Calu3 (cell line): ENCODE data around the gene DTL. TPM values are rescaled to one million over a fixed set of nuclear protein-coding genes. Genes with fewer than 3 reads are reported as not detected.

ENCODE experiments used
- BruUV-seq: library from RNA; stranded (reverse); fragments of 400-500 nt; replicated peaks from 2 replicates; lab custom pipeline; 2021; lab: Mats Ljungman, UMichigan
- CTCF ChIA-PET: fragments of 300-600 bp; sonication (Branson Sonifier 250); formaldehyde crosslinking; loops from one replicate; lab custom pipeline; 2022; ENCODE audit warnings: antibody characterized with exemption; lab: Charles Lee
- DNase-seq: peaks from one replicate; pipeline ENCODE4 v3.0.0; 2022
- H3K27ac Mint-ChIP-seq: one replicate; pipeline ENCODE4 v1.8.0; 2022; ENCODE audit warnings: mixed read lengths; ENCODE audit not compliant: unreplicated experiment
- H3K27me3 Mint-ChIP-seq: one replicate; pipeline ENCODE4 v1.8.0; 2022; ENCODE audit warnings: mixed read lengths; ENCODE audit not compliant: unreplicated experiment
- H3K36me3 Mint-ChIP-seq: one replicate; pipeline ENCODE4 v1.8.0; 2022; ENCODE audit warnings: mild to moderate bottlenecking, moderate library complexity, mixed read lengths; ENCODE audit not compliant: insufficient read depth, unreplicated experiment
- H3K4me1 Mint-ChIP-seq: one replicate; pipeline ENCODE4 v1.8.0; 2022; ENCODE audit warnings: mild to moderate bottlenecking, low read depth, mixed read lengths; ENCODE audit not compliant: unreplicated experiment
- H3K4me3 Mint-ChIP-seq: one replicate; pipeline ENCODE4 v1.8.0; 2022; ENCODE audit warnings: mild to moderate bottlenecking, low read depth, moderate library complexity, mixed read lengths; ENCODE audit not compliant: unreplicated experiment
- H3K9me3 Mint-ChIP-seq: one replicate; pipeline ENCODE4 v1.8.0; 2022; ENCODE audit warnings: low read depth, mixed read lengths; ENCODE audit not compliant: unreplicated experiment
- intact Hi-C: fragments of 100-400 bp; cut with micrococcal nuclease; formaldehyde crosslinking; loops from one replicate; pipeline ENCODE4 v1.10.0; 2022; ENCODE audit not compliant: unreplicated experiment
- total RNA-seq: library from RNA; stranded (reverse); gene quantifications from 2 replicates; pipeline ENCODE4 v1.2.3, GENCODE V29; 2022
- TF ChIP-seq, protein P1 (sequence below): fragments of 200-600 bp; IDR thresholded peaks from one replicate; pipeline ENCODE4 v1.8.0; 2022; ENCODE audit warnings: antibody characterized with exemption; ENCODE audit not compliant: unreplicated experiment

Gene DTL
- total RNA-seq, 1 experiment from 2014 or later: 44.0 TPM

DNA sequence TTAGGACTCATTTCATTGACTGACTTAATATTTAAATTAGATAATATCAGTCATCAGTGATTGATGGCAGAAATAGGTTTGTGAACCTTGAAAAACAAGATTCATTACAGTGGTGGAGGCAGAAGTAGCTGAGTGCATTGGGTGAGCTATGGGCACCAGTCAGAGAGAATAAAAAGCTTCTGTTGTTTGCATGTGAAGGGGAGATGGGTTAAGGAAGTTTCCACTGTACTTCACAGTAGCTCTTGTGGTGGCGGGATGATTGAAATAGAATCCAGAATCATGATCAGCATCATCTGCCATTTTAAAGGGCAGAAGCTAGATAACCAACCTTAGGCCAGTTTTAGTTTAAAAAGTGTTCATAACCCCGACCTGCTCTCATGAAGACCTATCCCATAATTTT is 66.2 kb downstream of the DTL start:
- Mint-ChIP-seq H3K36me3 (peaks cover 10% of the 10 kb centered on the region), H3K27ac (no peak overlapping the region), H3K9me3 (no peaks in the 10 kb centered on the region), H3K27me3 (no peaks in the 10 kb centered on the region), H3K4me1 (peaks cover 21% of the 10 kb centered on the region), H3K4me3 (no peak overlapping the region)
- CTCF ChIA-PET: no interaction called here
- no TSS peak for BruUV-seq
- no peak for DNase-seq
- intact Hi-C loops: no loop called here
- TF ChIP-seq, protein P1, sequence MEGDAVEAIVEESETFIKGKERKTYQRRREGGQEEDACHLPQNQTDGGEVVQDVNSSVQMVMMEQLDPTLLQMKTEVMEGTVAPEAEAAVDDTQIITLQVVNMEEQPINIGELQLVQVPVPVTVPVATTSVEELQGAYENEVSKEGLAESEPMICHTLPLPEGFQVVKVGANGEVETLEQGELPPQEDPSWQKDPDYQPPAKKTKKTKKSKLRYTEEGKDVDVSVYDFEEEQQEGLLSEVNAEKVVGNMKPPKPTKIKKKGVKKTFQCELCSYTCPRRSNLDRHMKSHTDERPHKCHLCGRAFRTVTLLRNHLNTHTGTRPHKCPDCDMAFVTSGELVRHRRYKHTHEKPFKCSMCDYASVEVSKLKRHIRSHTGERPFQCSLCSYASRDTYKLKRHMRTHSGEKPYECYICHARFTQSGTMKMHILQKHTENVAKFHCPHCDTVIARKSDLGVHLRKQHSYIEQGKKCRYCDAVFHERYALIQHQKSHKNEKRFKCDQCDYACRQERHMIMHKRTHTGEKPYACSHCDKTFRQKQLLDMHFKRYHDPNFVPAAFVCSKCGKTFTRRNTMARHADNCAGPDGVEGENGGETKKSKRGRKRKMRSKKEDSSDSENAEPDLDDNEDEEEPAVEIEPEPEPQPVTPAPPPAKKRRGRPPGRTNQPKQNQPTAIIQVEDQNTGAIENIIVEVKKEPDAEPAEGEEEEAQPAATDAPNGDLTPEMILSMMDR: no peak

DNA sequence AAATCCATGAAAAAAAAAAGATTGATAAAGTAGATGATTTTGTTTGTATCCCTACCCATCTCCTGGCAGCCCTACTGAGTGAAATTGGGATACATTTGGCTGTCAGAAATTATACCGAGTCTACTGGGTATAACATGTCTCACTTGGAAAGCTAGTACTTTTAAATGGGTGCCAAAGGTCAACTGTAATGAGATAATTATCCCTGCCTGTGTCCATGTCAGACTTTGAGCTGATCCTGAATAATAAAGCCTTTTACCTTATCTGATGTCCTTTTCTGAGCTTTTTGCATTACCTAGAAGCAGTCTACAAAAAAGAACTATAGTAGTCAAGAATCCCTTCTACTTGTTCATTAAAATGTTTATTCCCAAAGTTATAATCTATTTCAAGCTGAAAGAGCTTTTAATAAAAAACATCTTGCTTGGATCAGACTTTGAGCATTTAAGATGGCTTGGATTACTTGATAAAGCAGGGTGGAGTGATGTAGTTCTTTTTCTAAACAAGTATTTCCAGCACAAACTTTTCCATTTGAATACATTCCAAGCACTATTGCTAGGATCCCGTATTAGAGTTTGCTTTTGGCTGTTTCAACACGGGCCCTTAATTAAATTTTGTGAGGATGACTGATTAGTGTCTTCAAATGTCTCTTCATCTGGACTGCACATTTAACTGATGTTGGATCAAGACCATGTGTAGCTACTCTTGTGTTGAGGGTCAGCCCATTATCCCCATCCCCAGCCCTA is 69.2 kb downstream of the DTL start:
- no peak for DNase-seq
- CTCF ChIA-PET: no interaction called here
- Mint-ChIP-seq H3K9me3 (no peaks in the 10 kb centered on the region), H3K4me3 (no peak overlapping the region), H3K27ac (no peak overlapping the region), H3K27me3 (no peaks in the 10 kb centered on the region), H3K36me3 (peaks cover 10% of the 10 kb centered on the region), H3K4me1 (no peaks in the 10 kb centered on the region)
- intact Hi-C loops: no loop called here
- no TSS peak for BruUV-seq
- TF ChIP-seq, protein P1: no peak

DNA sequence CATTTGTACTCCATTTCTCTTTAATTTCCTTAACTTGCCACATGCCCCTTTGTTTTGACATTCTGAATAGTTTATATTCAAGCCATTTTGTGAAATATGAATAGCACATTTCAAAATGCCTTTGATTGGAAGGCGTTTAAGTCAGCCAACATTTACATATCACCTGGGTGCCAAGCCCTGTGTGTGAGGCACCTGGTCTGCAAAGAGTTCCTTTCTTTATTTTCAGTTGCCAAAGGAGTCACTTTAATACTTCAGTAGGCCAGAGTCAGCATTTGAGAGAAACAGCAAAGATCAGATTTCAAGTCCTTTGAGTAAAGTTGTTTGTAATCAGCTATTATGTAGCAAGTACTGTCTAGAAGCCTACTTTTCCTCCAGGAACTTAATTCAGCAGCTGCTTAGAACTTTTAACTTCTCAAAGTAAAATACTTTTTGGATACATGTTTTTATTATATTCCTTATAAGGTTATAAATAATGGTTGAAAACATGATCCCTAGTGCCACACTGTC is 70.8 kb downstream of the DTL start:
- no peak for DNase-seq
- no peak overlapping the region for H3K4me3 Mint-ChIP-seq
- H3K36me3 Mint-ChIP-seq: no peaks in the 10 kb centered on the region
- CTCF ChIA-PET: no interaction called here
- no peaks in the 10 kb centered on the region for H3K9me3 Mint-ChIP-seq
- H3K4me1 Mint-ChIP-seq: no peaks in the 10 kb centered on the region
- H3K27ac Mint-ChIP-seq: no peak overlapping the region
- BruUV-seq: no TSS peak
- TF ChIP-seq, protein P1: no peak
- intact Hi-C loops: no loop called here
- H3K27me3 Mint-ChIP-seq: no peaks in the 10 kb centered on the region

DNA sequence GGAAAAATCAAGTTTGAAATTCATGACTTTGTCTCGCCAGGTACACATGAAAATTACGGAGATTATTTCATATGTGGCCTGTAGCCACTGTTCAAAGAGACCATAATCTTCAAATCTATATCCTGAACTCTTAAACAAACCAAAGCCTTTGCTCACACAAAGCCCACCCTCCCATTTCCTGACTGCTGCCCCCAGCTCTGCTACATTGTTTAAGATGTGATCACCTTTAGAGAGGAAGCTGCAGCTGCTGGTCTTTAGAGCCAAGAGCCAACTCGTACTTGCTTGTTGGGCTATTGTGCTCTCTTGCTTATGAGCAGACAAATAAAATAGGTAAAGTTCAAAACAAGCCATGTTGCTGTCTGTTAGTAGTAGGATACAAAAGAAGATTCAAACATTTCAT is 71.9 kb downstream of the DTL start:
- TF ChIP-seq, protein P1: no peak
- Mint-ChIP-seq H3K9me3 (no peaks in the 10 kb centered on the region), H3K4me3 (no peak overlapping the region), H3K36me3 (no peaks in the 10 kb centered on the region), H3K27ac (no peak overlapping the region), H3K4me1 (no peaks in the 10 kb centered on the region), H3K27me3 (no peaks in the 10 kb centered on the region)
- CTCF ChIA-PET: no interaction called here
- intact Hi-C loops: no loop called here
- BruUV-seq: no TSS peak
- no peak for DNase-seq
